ENCODE data around the gene SLC6A18.

DNA sequence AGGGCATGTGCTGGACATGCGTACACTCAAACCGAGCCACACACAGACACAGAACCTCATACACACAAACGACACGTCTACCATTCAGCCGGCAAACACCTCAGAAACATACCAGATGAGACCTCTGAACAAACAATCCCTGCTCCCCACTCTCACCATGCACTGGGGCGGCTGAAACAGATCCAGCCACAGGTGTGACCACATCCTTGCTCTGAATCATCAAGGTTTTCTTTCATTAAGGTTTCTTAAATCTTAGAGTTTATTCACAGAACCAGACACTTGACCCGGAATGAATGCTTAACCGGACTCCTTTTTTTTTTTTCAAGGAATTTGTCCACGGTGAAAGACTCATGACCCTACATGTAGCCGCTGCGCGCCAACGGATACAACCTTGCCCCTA, 43.5 kb downstream of the SLC6A18 start:
- TF ChIP-seq, protein P1, sequence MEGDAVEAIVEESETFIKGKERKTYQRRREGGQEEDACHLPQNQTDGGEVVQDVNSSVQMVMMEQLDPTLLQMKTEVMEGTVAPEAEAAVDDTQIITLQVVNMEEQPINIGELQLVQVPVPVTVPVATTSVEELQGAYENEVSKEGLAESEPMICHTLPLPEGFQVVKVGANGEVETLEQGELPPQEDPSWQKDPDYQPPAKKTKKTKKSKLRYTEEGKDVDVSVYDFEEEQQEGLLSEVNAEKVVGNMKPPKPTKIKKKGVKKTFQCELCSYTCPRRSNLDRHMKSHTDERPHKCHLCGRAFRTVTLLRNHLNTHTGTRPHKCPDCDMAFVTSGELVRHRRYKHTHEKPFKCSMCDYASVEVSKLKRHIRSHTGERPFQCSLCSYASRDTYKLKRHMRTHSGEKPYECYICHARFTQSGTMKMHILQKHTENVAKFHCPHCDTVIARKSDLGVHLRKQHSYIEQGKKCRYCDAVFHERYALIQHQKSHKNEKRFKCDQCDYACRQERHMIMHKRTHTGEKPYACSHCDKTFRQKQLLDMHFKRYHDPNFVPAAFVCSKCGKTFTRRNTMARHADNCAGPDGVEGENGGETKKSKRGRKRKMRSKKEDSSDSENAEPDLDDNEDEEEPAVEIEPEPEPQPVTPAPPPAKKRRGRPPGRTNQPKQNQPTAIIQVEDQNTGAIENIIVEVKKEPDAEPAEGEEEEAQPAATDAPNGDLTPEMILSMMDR (IDR thresholded peaks at IDR 0.05; ENCODE audit: low read depth, low read length) = no peak
- TF ChIP-seq EZH2phosphoT487 (IDR thresholded peaks at IDR 0.05; ENCODE audit: low read depth) = no peak

Measured in OCI-LY3 (cell line).